SU-DHL-6 (cell line): ENCODE data around the gene BCAP31.

Experiments used
- CTCF ChIP-seq: fragments of 200-600 bp; sonication (generic); IDR thresholded peaks from one replicate; pipeline ENCODE4 v1.5.1; 2017; ENCODE audit warnings: antibody characterized with exemption, mild to moderate bottlenecking, low read length, moderate library complexity; ENCODE audit not compliant: insufficient read depth, poor library complexity, severe bottlenecking
- EZH2phosphoT487 ChIP-seq: fragments of 200-600 bp; sonication (generic), shearing (Covaris generic); conservative IDR thresholded peaks from 2 replicates; pipeline ENCODE4 v1.6.1; 2018; ENCODE audit warnings: mild to moderate bottlenecking, antibody characterized with exemption, low read length, moderate library complexity, mixed read lengths

- TF ChIP-seq CTCF (no peak), EZH2phosphoT487 (no peak)
Observed at GRCh38 chrX:153728951-153729631, 4.9 kb upstream of the BCAP31 start.
